ENCODE results near the gene CADM1.

GRCh38 chr11:115334932-115335788 is 169.1 kb downstream of the CADM1 start:
- peak; percentile 70 to 82 (median 73) for TF ChIP-seq CTCF (IDR thresholded peaks at IDR 0.05)
- TF ChIP-seq POLR2A (IDR thresholded peaks at IDR 0.05): no peak

Data from right lobe of liver (tissue), 4 donors.